Adrenal gland (tissue), 5 donors: ENCODE results near the gene ADM5.

Experiments
- POLR2A ChIP-seq, 2 donors: fragments of 450-650 bp; IDR thresholded peaks; one replicate each; pipeline ENCODE4 v1.6.1; 2017; ENCODE audit warnings: antibody characterized with exemption in 2 of 2, mild to moderate bottlenecking in 2 of 2, moderate library complexity in 1 of 2
- TF ChIP-seq, protein P1 (sequence below), 6 experiments: fragments of 450-650 bp in 4 of 6; fragments of 200-600 bp in 2 of 6; sonication (generic) in 1 of 6; IDR thresholded peaks; 1 replicate in 5 of 6; 2 replicates in 1 of 6; pipeline versions ENCODE4 v1.5.1 to v1.8.0; 2016 to 2021; ENCODE audit warnings: antibody characterized with exemption in 6 of 6, mild to moderate bottlenecking in 2 of 6, moderate library complexity in 1 of 6
- donor health status: DM: no; HTN: no; CAD: no.

DNA sequence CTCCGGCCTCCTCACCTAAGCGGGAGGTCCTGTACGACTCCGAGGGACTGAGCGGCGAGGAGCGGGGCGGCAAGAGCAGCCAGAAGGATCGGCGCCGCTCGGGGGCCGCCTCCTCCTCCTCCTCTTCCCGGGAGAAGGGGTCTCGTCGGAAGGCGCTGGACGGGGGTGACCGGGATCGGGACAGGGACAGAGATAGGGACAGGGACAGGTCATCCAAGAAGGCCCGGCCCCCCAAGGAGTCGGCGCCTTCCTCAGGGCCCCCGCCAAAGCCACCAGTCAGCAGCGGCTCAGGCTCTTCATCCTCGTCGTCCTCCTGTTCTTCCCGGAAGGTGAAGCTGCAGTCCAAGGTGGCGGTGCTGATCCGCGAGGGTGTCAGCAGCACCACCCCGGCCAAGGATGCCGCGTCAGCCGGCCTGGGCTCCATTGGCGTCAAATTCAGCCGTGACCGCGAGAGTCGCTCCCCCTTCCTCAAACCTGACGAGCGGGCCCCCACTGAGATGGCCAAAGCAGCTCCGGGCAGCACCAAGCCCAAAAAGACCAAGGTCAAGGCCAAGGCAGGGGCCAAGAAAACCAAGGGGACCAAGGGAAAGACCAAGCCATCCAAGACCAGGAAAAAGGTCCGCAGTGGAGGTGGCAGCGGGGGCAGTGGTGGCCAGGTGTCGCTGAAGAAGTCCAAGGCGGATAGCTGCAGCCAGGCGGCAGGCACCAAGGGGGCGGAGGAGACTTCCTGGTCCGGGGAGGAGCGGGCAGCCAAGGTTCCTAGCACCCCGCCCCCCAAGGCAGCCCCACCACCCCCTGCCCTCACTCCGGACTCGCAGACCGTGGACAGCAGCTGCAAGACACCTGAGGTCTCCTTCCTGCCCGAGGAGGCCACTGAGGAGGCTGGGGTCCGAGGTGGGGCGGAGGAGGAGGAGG lies 36.6 kb upstream of the ADM5 start:
- TF ChIP-seq POLR2A (IDR thresholded peaks at IDR 0.05): no peak
- TF ChIP-seq, protein P1, sequence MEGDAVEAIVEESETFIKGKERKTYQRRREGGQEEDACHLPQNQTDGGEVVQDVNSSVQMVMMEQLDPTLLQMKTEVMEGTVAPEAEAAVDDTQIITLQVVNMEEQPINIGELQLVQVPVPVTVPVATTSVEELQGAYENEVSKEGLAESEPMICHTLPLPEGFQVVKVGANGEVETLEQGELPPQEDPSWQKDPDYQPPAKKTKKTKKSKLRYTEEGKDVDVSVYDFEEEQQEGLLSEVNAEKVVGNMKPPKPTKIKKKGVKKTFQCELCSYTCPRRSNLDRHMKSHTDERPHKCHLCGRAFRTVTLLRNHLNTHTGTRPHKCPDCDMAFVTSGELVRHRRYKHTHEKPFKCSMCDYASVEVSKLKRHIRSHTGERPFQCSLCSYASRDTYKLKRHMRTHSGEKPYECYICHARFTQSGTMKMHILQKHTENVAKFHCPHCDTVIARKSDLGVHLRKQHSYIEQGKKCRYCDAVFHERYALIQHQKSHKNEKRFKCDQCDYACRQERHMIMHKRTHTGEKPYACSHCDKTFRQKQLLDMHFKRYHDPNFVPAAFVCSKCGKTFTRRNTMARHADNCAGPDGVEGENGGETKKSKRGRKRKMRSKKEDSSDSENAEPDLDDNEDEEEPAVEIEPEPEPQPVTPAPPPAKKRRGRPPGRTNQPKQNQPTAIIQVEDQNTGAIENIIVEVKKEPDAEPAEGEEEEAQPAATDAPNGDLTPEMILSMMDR (IDR thresholded peaks at IDR 0.05): no peak
